ENCODE results near the gene TNFRSF6B.
"Not testable (repeated sequence)": the region's sequence is repeated elsewhere in the genome, so short reads cannot be mapped to it uniquely, and the experiment has no call there.

The TNFRSF6B gene

GRCh38 chr20:63718996-63719395 lies 22.5 kb downstream of the TNFRSF6B start:
- no peak for TF ChIP-seq CTCF (IDR thresholded peaks at IDR 0.05; ENCODE audit: insufficient read depth, low read depth, low read length, missing control alignments)
- no peak for DNase-seq (ENCODE audit: low read depth)
- H3K4me3 ChIP-seq (ENCODE audit: low read depth, low read length) = no peak overlapping the region

- H3K4me3 ChIP-seq (ENCODE audit: low read depth, low read length); DNase-seq (ENCODE audit: low read depth): not testable (repeated sequence)
These were observed 26.6 kb downstream of the TNFRSF6B start for GRCh38 chr20:63722967-63723622.

GRCh38 chr20:63730189-63730733 lies 33.8 kb downstream of the TNFRSF6B start:
- DNase-seq (ENCODE audit: low read depth); H3K4me3 ChIP-seq (ENCODE audit: low read depth, low read length): not testable (repeated sequence)

GRCh38 chr20:63731410-63731809 lies 35.0 kb downstream of the TNFRSF6B start:
- no peak for TF ChIP-seq CTCF (IDR thresholded peaks at IDR 0.05; ENCODE audit: insufficient read depth, low read depth, low read length, missing control alignments)
- no peak for DNase-seq (ENCODE audit: low read depth)
- H3K4me3 ChIP-seq (ENCODE audit: low read depth, low read length) = no peak overlapping the region

- no peak for TF ChIP-seq CTCF (IDR thresholded peaks at IDR 0.05; ENCODE audit: insufficient read depth, low read depth, low read length, missing control alignments)
- no peak for DNase-seq (ENCODE audit: low read depth)
- no peak overlapping the region for H3K4me3 ChIP-seq (ENCODE audit: low read depth, low read length)
These were observed 36.0 kb downstream of the TNFRSF6B start for GRCh38 chr20:63732118-63733095.

- DNase-seq (ENCODE audit: low read depth) = no peak
- no peak for TF ChIP-seq CTCF (IDR thresholded peaks at IDR 0.05; ENCODE audit: insufficient read depth, low read depth, low read length, missing control alignments)
- H3K4me3 ChIP-seq (ENCODE audit: low read depth, low read length) = no peak overlapping the region
These were observed 36.7 kb downstream of the TNFRSF6B start for GRCh38 chr20:63733117-63733516.

GRCh38 chr20:63733579-63734081 lies 37.2 kb downstream of the TNFRSF6B start:
- no peak for TF ChIP-seq CTCF (IDR thresholded peaks at IDR 0.05; ENCODE audit: insufficient read depth, low read depth, low read length, missing control alignments)
- no peak for DNase-seq (ENCODE audit: low read depth)
- no peak overlapping the region for H3K4me3 ChIP-seq (ENCODE audit: low read depth, low read length)
